ENCODE data around the gene ZNF678.
A peak's percentile ranks its signal among the peaks of the same experiment; 100 is the strongest.
"Not testable (repeated sequence)": the region's sequence is repeated elsewhere in the genome, so short reads cannot be mapped to it uniquely, and the experiment has no call there.

Gene ZNF678

GRCh38 chr1:227604446-227604845, 41.1 kb downstream of the ZNF678 start:
- peak; percentile 10 for DNase-seq (ENCODE audit: low spot score)

DNA sequence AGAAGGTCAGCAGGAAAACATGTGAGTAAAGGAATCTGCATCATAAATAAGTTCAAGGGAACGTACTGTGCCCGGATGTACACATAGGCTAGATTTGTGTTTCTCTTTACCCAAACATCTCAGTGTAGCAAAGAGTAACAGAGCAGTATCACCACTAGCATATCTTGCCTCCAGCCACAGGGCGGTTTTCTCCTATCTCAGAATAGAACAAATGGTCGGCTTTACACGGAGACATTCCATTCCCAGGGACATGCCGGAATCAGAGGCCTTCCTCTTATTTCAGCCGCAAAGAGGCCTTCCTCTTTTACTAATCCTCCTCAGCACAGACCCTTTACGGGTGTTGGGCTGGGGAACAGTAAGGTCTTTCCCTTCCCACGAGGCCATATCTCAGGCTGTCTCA, 42.9 kb downstream of the ZNF678 start:
- DNase-seq (ENCODE audit: low spot score) = not testable (repeated sequence)

GRCh38 chr1:227607336-227607898, 44.1 kb downstream of the ZNF678 start:
- no peak for DNase-seq (ENCODE audit: low spot score)

GRCh38 chr1:227612658-227613057, 49.3 kb downstream of the ZNF678 start:
- no peak for DNase-seq (ENCODE audit: low spot score)

- DNase-seq (ENCODE audit: low spot score) = no peak
Measured at GRCh38 chr1:227613526-227613925, 50.2 kb downstream of the ZNF678 start.

DNA sequence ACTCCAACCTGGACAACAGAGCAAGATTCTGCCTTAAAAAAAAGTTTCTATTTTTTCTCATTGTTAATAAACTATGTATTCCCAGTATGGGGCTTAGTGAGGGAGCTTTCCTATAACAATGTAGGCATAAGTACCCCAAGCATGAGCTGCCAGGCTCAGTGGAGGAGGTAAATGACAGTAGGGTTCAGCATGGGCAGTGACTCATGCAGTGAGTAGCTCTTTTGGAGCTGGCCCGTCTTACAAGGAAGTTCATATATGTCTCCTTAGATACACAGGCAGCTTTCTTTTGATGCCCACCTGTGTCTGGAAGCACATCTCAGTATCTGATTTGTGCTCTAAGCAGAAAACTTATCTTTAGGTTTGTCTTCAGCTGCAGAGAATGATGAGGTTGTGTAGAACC, 57.9 kb downstream of the ZNF678 start:
- DNase-seq (ENCODE audit: low spot score) = no peak

GRCh38 chr1:227622739-227623475, 59.6 kb downstream of the ZNF678 start:
- DNase-seq (ENCODE audit: low spot score) = no peak

DNA sequence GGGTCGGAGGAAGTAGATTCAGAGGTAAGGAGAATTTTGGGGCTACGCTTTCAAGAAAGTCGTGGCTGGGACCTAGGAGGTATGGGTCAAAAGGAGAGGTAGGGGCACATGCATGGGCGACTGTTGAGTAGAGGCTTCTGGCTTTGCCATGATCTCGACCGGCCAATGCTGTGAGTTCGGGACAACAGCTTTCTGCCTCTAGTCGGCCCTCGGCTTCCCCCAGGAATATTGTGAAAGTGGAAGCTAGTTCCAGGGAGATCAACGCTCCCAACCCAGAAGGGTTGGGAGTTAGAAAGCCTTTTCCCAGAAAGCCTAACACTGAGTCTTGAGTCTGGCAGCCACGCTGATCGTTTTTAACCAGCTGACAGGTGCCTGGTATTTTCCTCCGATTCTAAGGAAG, 69.0 kb downstream of the ZNF678 start:
- DNase-seq (ENCODE audit: low spot score) = no peak

DNA sequence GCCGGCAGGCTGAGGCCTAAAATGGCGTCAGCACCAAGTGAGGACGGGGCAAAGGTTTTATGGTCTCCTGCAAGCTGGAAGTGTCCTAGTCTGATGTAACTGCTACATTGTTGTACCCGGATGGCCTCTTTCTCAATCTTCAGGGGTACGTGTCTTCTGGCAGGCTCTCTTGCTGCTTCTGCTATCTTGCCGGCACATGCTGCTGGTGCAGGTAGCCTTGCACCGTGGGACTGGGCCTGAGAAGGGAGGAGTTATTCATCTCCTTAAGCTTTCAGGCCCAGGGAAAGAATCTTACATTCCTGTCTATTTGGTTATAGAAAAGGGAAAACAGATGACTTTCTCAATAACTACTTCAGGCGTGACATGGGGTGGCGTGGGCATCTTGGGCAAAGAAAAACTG, 72.2 kb downstream of the ZNF678 start:
- DNase-seq (ENCODE audit: low spot score) = no peak

GRCh38 chr1:227654431-227654830, 91.1 kb downstream of the ZNF678 start:
- DNase-seq (ENCODE audit: low spot score) = no peak

GRCh38 chr1:227654858-227655752, 91.7 kb downstream of the ZNF678 start:
- no peak for DNase-seq (ENCODE audit: low spot score)

DNA sequence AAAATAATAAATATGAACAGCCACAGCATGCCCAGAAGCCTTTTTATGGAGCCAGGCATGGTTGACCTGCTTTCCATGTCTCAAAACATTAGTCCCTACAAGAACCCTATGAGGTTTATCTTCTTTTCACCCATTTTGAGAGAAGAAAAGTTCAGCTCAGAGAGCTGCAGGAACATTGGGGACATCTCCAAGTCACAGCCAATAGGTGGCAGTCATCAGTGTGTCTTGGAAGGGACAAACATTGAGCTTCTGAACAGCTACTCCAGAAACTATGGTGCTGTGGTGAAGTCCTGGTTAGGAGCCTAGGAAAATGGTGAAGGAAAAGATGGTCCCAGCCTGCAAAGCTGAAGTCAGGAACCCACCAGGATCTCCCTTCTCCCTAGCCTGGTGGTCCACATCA, 98.1 kb downstream of the ZNF678 start:
- no peak for DNase-seq (ENCODE audit: low spot score)

- no peak for DNase-seq (ENCODE audit: low spot score)
Measured at GRCh38 chr1:227662933-227663332, 99.6 kb downstream of the ZNF678 start.

DNA sequence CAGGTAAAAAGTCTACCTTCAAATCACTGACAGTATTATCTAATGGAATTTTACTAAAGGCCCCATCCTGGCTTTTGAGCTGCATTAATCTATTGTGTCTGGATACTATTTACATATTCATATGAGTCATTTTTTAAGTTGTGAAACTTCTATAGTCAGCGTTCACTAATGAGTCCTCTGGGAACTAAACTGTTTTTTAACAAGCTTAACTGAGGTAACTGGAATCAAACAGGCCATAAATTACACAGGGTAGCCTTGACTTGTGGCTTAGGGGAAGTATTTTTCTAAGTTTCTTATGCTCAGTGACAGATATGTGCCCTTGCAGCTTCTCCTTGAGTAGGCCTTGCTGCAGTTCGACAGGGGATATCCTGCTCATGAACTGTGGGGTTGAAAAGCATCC, 102.9 kb downstream of the ZNF678 start:
- no peak for DNase-seq (ENCODE audit: low spot score)

- no peak for DNase-seq (ENCODE audit: low spot score)
Measured at GRCh38 chr1:227673441-227673840, 110.1 kb downstream of the ZNF678 start.

DNA sequence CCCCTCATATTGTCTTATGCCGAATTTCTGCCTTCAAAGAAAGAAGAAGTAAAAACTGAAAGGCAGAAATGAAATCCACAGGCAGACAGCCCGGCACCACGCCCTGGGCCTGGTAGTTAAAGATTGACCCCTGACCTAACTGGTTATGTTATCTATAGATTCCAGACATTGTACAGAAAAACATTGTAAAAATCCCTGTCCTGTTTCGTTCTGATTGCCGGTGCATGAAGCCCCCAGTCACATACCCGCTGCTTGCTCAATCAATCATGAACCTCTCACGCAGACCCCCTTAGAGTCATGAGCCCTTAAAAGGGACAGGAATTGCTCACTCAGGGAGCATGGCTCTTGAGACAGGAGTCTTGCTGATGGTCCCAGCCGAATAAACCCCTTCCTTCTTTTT, 122.5 kb downstream of the ZNF678 start:
- no peak for DNase-seq (ENCODE audit: low spot score)

DNA sequence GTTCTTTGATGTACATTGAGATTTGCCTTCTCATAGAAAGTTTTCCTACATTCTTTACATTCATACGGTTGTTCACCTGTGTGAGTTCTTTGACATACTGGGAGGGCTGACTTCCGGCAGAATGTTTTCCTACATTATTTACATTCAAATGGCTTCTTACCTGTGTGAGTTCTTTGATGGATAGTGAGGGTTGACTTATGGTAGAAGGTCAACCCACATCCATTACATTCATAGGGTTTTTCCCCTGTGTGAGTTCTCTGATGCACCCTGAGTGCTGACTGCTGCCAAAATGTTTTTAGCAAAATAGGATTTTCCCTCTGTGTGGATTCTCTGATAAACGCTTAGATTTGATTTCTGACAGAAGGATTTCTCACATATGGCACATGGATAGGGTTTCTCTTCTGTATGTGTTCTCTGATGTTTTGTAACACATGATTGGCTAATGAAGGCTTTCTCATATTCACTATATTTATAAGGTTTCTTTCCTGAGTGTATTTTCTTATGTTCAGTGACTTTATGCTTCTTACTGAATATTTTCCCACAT, 134.0 kb downstream of the ZNF678 start:
- DNase-seq (ENCODE audit: low spot score) = no peak

- not testable (repeated sequence) for DNase-seq (ENCODE audit: low spot score)
Measured at GRCh38 chr1:227701631-227702030, 138.3 kb downstream of the ZNF678 start.

GRCh38 chr1:227707846-227708245, 144.5 kb downstream of the ZNF678 start:
- DNase-seq (ENCODE audit: low spot score) = no peak

GRCh38 chr1:227709451-227709850, 146.1 kb downstream of the ZNF678 start:
- DNase-seq (ENCODE audit: low spot score) = no peak

- DNase-seq (ENCODE audit: low spot score) = not testable (repeated sequence)
Measured at GRCh38 chr1:227710474-227710873, 147.1 kb downstream of the ZNF678 start.

DNA sequence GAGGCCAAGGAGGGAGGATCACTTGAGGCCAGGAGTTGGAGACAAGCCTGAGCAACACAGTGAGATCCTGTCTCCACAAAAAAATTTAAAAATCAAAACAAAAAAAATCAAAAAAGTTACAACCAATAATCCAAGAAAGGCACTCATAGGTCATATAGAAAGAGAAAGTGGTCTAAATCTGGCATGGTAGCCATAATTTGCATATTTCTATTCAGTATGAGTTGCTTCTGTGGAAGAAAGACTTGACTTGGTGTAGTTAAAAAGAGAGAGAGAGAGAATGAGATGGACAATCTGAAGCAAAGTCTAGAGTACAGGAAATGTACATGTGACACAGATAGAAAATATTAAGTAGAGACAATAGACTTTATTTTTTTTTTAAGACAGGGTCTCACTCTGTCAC, 149.3 kb downstream of the ZNF678 start:
- DNase-seq (ENCODE audit: low spot score) = no peak

DNA sequence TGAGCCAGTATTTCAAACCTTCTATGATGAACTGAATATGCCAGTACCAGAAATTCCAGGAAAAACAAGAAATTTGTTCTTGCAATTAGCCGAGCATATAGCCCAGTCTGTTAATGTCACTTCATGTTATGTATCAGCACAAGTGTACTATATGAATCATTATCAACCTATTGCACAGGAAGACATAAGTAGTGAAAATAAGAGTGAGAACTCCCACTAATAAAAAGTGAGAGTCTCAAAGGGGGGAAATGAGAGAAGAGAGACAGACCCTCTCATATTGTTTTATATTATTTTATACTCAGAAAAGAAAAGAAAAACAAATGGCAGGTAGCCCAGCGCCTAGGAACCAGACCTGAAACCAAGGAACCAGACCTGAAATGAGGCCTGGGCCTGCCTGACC, 155.6 kb downstream of the ZNF678 start:
- DNase-seq (ENCODE audit: low spot score) = no peak
